Endothelial cell of umbilical vein (primary cell): ENCODE measurements around the gene PPP2R5A. TPM values are rescaled to one million over a fixed set of nuclear protein-coding genes. Genes with fewer than 3 reads are reported as not detected.

Experiments
- BruUV-seq: library from RNA; stranded (reverse); fragments of 400-500 nt; replicated peaks from 2 replicates; lab custom pipeline; 2021; lab: Mats Ljungman, UMichigan
- CTCF ChIA-PET: fragments of 300-600, 350-600 bp; sonication (Branson Sonifier 250); formaldehyde crosslinking; loops from one replicate; lab custom pipeline; 2021; ENCODE audit warnings: antibody characterized with exemption, inconsistent platforms; lab: Charles Lee
- POLR2A ChIA-PET: fragments of 300-600, 350-600 bp; sonication (Branson Sonifier 250); formaldehyde crosslinking; loops from one replicate; lab custom pipeline; 2021; ENCODE audit warnings: antibody characterized with exemption, inconsistent platforms; lab: Charles Lee
- DNase-seq: peaks from one replicate; pipeline ENCODE4 v3.0.0-alpha.2; 2011; ENCODE audit warnings: low read depth, low spot score
- FAIRE-seq: peaks from 2 replicates; lab custom pipeline; 2011; peaks lifted over from hg19 to GRCh38; lab: Jason Lieb, UNC
- H2AFZ ChIP-seq: 2 replicates; pipeline ENCODE4 v1.6.0; 2012; ENCODE audit warnings: low read depth, low read length, control low read depth, inconsistent platforms
- H3K27ac ChIP-seq: 2 replicates; pipeline ENCODE4 v1.5.1; 2011; ENCODE audit warnings: low read depth, mild to moderate bottlenecking, control low read depth, low read length, moderate library complexity; ENCODE audit not compliant: insufficient read depth
- H3K27me3 ChIP-seq, 2 experiments: 2 replicates each; pipeline versions ENCODE4 v1.6.0 to v1.6.1; 2011; ENCODE audit warnings: low read length in 2 of 2, mixed read lengths in 1 of 2; ENCODE audit not compliant: control insufficient read depth in 2 of 2, insufficient read depth in 2 of 2
- H3K36me3 ChIP-seq, 2 experiments: 2 replicates in 1 of 2; 3 replicates in 1 of 2; pipeline ENCODE4 v1.5.1; 2011; ENCODE audit warnings: low read length in 2 of 2, mild to moderate bottlenecking in 1 of 2, moderate library complexity in 1 of 2; ENCODE audit not compliant: control insufficient read depth in 2 of 2, insufficient read depth in 2 of 2; ENCODE audit errors: extremely low read depth in 1 of 2
- H3K4me1 ChIP-seq: 3 replicates; pipeline ENCODE4 v1.5.1; 2011; ENCODE audit warnings: mild to moderate bottlenecking, low read length; ENCODE audit not compliant: control insufficient read depth, insufficient read depth; ENCODE audit errors: extremely low read depth
- H3K4me2 ChIP-seq: 2 replicates; pipeline ENCODE4 v1.6.1; 2011; ENCODE audit warnings: low read length, control low read depth, mixed read lengths; ENCODE audit not compliant: insufficient read depth
- H3K4me3 ChIP-seq, 3 experiments: fragments of 200-600 bp in 1 of 3; sonication (generic), shearing (Covaris generic) in 1 of 3; replicated peaks in 1 of 3; 2 replicates each; pipeline ENCODE4 v1.5.1; 2011 to 2016; ENCODE audit warnings: control low read depth in 3 of 3, low read length in 3 of 3, mild to moderate bottlenecking in 2 of 3, inconsistent platforms in 1 of 3, low read depth in 1 of 3, moderate library complexity in 1 of 3; ENCODE audit not compliant: insufficient read depth in 1 of 3
- H3K79me2 ChIP-seq: 2 replicates; pipeline ENCODE4 v1.6.0; 2012; ENCODE audit warnings: low read length, inconsistent platforms; ENCODE audit not compliant: control insufficient read depth, insufficient read depth
- H3K9ac ChIP-seq: replicated peaks from 2 replicates; pipeline ENCODE3; 2011; ENCODE audit warnings: low read length, control low read depth; ENCODE audit not compliant: insufficient read depth; ENCODE audit errors: extremely low read depth
- H3K9me1 ChIP-seq: replicated peaks from 3 replicates; pipeline ENCODE4 v1.6.0; 2011; ENCODE audit warnings: mild to moderate bottlenecking, low read length; ENCODE audit not compliant: control insufficient read depth, insufficient read depth; ENCODE audit errors: extremely low read depth
- H3K9me3 ChIP-seq: replicated peaks from 2 replicates; pipeline ENCODE4 v1.5.1; 2012; ENCODE audit warnings: low read length, inconsistent platforms; ENCODE audit not compliant: control insufficient read depth, insufficient read depth
- H4K20me1 ChIP-seq: replicated peaks from 2 replicates; pipeline ENCODE3; 2011; ENCODE audit warnings: mild to moderate bottlenecking, low read length; ENCODE audit not compliant: control insufficient read depth, insufficient read depth; ENCODE audit errors: extremely low read depth
- GATA2 ChIP-seq: IDR thresholded peaks from 2 replicates; pipeline ENCODE4 v1.7.0; 2011; ENCODE audit warnings: low read depth, mild to moderate bottlenecking, moderate library complexity, mixed read lengths, low read length; ENCODE audit not compliant: insufficient read length, insufficient read depth
- JUN ChIP-seq: IDR thresholded peaks from 2 replicates; pipeline ENCODE4 v1.6.1; 2011; ENCODE audit warnings: borderline replicate concordance, low read depth; ENCODE audit not compliant: insufficient read length, insufficient read depth
- MYC ChIP-seq: IDR thresholded peaks from one replicate; pipeline ENCODE4 v1.6.1; 2011; ENCODE audit warnings: mild to moderate bottlenecking, low read depth, low read length
- POLR2A ChIP-seq: IDR thresholded peaks from 2 replicates; pipeline ENCODE4 v1.6.1; 2012; ENCODE audit warnings: low read depth, mild to moderate bottlenecking, control low read depth, low read length
- POLR2AphosphoS5 ChIP-seq: IDR thresholded peaks from 2 replicates; pipeline ENCODE4 v1.6.1; 2012; ENCODE audit warnings: low read depth, mild to moderate bottlenecking, control low read depth, low read length, moderate library complexity; ENCODE audit not compliant: insufficient read depth
- dilution Hi-C: fragments of 300-500 bp; cut with MboI; formaldehyde crosslinking; loops from one replicate; pipeline ENCODE4 v1.15.0; 2019; ENCODE audit warnings: low sequenced_read_pairs; ENCODE audit not compliant: extremely low pct_ligation_motif_present
- intact Hi-C: fragments of 100-400 bp; cut with micrococcal nuclease; formaldehyde crosslinking; loops from one replicate; pipeline ENCODE4 v1.10.0; 2022
- polyA plus RNA-seq, 4 experiments: library from polyadenylated mRNA; depleted of rRNA in 3 of 4; stranded (reverse) in 3 of 4; unstranded in 1 of 4; fragments of >200 nt; gene quantifications; 2 replicates each; pipeline versions ENCODE4 v1.2.1 to v1.2.3, GENCODE V29; 2011 to 2012; ENCODE audit warnings: missing spikeins in 1 of 4
- total RNA-seq: library from RNA; stranded (reverse); gene quantifications from 2 replicates; pipeline ENCODE4 v1.2.3, GENCODE V29; 2021
- TF ChIP-seq, protein P1 (sequence below): IDR thresholded peaks from 2 replicates; pipeline ENCODE4 v1.6.1; 2011; ENCODE audit not compliant: insufficient read depth, insufficient read length
- TF ChIP-seq, protein P2 (sequence below), 2 donors: IDR thresholded peaks; 1 replicate in 1 of 2; 2 replicates in 1 of 2; pipeline ENCODE4 v1.5.1; 2011; ENCODE audit warnings: low read length in 2 of 2, mild to moderate bottlenecking in 2 of 2, moderate library complexity in 2 of 2, control low read depth in 1 of 2, inconsistent platforms in 1 of 2, low read depth in 1 of 2; ENCODE audit not compliant: insufficient read depth in 1 of 2; ENCODE audit errors: extremely low read depth in 1 of 2

PPP2R5A gene
- total and polyA plus RNA-seq, 2 donors (not counting 3 experiments of a cell fraction or from before 2014, with no cell fraction given): 11.9 to 34.5 TPM

DNA sequence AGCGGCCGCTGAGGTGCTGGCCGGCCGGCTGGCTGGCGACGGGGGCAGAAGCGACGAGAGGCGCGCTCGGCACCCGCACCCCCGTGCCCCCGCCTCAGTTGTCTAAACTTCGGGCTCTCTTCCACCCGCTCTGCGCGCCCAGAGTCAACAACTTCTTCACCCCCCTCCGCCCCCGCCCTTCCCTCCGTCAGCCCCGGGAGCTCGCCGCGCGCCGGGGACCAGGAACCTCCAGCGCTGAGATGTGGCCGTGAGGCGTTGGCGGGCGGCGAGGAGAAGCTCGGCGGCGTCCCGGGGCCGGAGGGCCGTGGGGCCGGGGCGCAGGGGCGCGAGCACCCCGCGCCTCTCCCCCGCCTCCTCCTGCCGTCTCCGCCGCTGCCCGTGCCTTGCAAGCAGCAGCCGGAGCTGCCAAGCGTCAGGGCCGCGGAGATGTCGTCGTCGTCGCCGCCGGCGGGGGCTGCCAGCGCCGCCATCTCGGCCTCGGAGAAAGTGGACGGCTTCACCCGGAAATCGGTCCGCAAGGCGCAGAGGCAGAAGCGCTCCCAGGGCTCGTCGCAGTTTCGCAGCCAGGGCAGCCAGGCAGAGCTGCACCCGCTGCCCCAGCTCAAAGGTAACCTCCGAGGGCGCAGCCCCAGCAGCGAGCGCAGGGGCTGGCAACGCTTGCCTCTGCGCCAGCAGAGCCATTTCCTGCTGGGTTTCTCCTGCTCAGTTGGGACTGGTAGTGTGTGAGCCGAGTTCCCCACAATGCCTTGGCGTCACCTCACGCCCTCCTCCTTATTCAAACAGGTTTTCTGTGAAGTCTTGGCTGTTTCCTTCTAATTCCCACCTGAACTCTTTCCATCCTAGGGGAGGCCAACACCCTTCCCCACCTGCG, 710 bp downstream of the PPP2R5A start:
- DNase-seq: peak; percentile 63
- no peaks in the 10 kb centered on the region for H3K36me3 ChIP-seq
- H3K4me1 ChIP-seq: peaks cover 27% of the 10 kb centered on the region
- H3K9ac ChIP-seq: peak overlapping the region; percentile 66
- BruUV-seq: no TSS peak
- TF ChIP-seq MYC (no peak), POLR2A (peak; percentile 53), GATA2 (no peak), JUN (no peak), POLR2AphosphoS5 (peak; percentile 42)
- TF ChIP-seq, protein P1, sequence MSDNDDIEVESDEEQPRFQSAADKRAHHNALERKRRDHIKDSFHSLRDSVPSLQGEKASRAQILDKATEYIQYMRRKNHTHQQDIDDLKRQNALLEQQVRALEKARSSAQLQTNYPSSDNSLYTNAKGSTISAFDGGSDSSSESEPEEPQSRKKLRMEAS: no peak
- TF ChIP-seq, protein P2, sequence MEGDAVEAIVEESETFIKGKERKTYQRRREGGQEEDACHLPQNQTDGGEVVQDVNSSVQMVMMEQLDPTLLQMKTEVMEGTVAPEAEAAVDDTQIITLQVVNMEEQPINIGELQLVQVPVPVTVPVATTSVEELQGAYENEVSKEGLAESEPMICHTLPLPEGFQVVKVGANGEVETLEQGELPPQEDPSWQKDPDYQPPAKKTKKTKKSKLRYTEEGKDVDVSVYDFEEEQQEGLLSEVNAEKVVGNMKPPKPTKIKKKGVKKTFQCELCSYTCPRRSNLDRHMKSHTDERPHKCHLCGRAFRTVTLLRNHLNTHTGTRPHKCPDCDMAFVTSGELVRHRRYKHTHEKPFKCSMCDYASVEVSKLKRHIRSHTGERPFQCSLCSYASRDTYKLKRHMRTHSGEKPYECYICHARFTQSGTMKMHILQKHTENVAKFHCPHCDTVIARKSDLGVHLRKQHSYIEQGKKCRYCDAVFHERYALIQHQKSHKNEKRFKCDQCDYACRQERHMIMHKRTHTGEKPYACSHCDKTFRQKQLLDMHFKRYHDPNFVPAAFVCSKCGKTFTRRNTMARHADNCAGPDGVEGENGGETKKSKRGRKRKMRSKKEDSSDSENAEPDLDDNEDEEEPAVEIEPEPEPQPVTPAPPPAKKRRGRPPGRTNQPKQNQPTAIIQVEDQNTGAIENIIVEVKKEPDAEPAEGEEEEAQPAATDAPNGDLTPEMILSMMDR (IDR thresholded peaks at IDR 0.05; ENCODE audit: extremely low read depth in 1 of 2, insufficient read depth in 1 of 2, low read depth in 1 of 2, low read length in 2 of 2): no peak
- ChIA-PET POLR2A (interaction anchor here (0.6 to 1.2 kb wide), 3 partner anchors 74 to 215 kb away, joined by 3 to 4 read pairs (median 3); no protein-coding TSS in a partner anchor), CTCF (interaction anchor here (0.6 to 3.4 kb wide), 10 partner anchors 28 to 605 kb away, joined by 3 to 59 read pairs (median 4); partner anchors contain the start of genes DTL and INTS7)
- peak overlapping the region; percentile 77 for H2AFZ ChIP-seq
- H4K20me1 ChIP-seq: no peaks in the 10 kb centered on the region
- dilution Hi-C loops: no loop called here
- H3K79me2 ChIP-seq: peaks cover 30% of the 10 kb centered on the region
- H3K9me1 ChIP-seq: peaks cover 2% of the 10 kb centered on the region
- FAIRE-seq: no peak
- no peaks in the 10 kb centered on the region for H3K9me3 ChIP-seq
- H3K27ac ChIP-seq: peak overlapping the region; percentile 44
- H3K27me3 ChIP-seq: no peaks in the 10 kb centered on the region
- peak overlapping the region; percentile 63 to 86 (median 85) for H3K4me3 ChIP-seq
- intact Hi-C loops: loop anchor here (1.0 to 2.0 kb wide), 7 partner anchors 44 to 605 kb away; partner anchors contain the start of genes DTL and INTS7
- H3K4me2 ChIP-seq: peak overlapping the region; percentile 89
